ENCODE measurements around the gene MKNK2.
A peak's percentile ranks its signal among the peaks of the same experiment; 100 is the strongest.

MKNK2 gene

GRCh38 chr19:2043251-2043641 is 7.8 kb downstream of the MKNK2 start:
- peak overlapping the region; percentile 95 for H3K27ac ChIP-seq

GRCh38 chr19:2042485-2043250 is 8.4 kb downstream of the MKNK2 start:
- TF ChIP-seq CTCF (conservative IDR thresholded peaks at IDR 0.05), result no peak
- TF ChIP-seq ZFX (IDR thresholded peaks at IDR 0.05), result peak; percentile 30; the same call in 1 of the 2 replicates

More at GRCh38 chr19:2043251-2043641, 7.8 kb downstream of the MKNK2 start:
- TF ChIP-seq ZFX (IDR thresholded peaks at IDR 0.05) (no peak), CTCF (conservative IDR thresholded peaks at IDR 0.05) (no peak)

GRCh38 chr19:2041683-2042484 is 9.2 kb downstream of the MKNK2 start:
- H3K27ac ChIP-seq, result peak overlapping the region; percentile 95
- TF ChIP-seq ZFX (IDR thresholded peaks at IDR 0.05) (peak; percentile 22; the same call in 1 of the 2 replicates), CTCF (conservative IDR thresholded peaks at IDR 0.05) (no peak)

More at GRCh38 chr19:2042485-2043250, 8.4 kb downstream of the MKNK2 start:
- H3K27ac ChIP-seq, result peak overlapping the region; percentile 95

GRCh38 chr19:2041433-2041682 is 9.7 kb downstream of the MKNK2 start:
- H3K27ac ChIP-seq, result peak overlapping the region; percentile 95
- TF ChIP-seq CTCF (conservative IDR thresholded peaks at IDR 0.05), result no peak
- no peak for TF ChIP-seq ZFX (IDR thresholded peaks at IDR 0.05)

GRCh38 chr19:2040647-2041432 is 10.2 kb downstream of the MKNK2 start:
- peak overlapping the region; percentile 95 for H3K27ac ChIP-seq
- no peak for TF ChIP-seq ZFX (IDR thresholded peaks at IDR 0.05)
- TF ChIP-seq CTCF (conservative IDR thresholded peaks at IDR 0.05), result no peak

- H3K27ac ChIP-seq, result peak overlapping the region; percentile 95
Measured at GRCh38 chr19:2039959-2040646, 10.9 kb downstream of the MKNK2 start.

More at GRCh38 chr19:2039959-2040646, 10.9 kb downstream of the MKNK2 start:
- TF ChIP-seq CTCF (conservative IDR thresholded peaks at IDR 0.05) (no peak), ZFX (IDR thresholded peaks at IDR 0.05) (no peak)
